Testis (tissue), 2 donors: ENCODE results near the gene CREB3L1.

Source experiments
- CTCF ChIP-seq, 3 experiments: fragments of 450-650 bp in 2 of 3; fragments of 200-600 bp in 1 of 3; sonication (generic) in 1 of 3; IDR thresholded peaks; one replicate each; pipeline ENCODE4 v1.5.1; 2016 to 2019; ENCODE audit warnings: antibody characterized with exemption in 3 of 3, mild to moderate bottlenecking in 2 of 3, moderate library complexity in 1 of 3
- POLR2A ChIP-seq: fragments of 450-650 bp; IDR thresholded peaks from one replicate; pipeline ENCODE4 v1.6.1; 2017; ENCODE audit warnings: antibody characterized with exemption, mild to moderate bottlenecking, moderate library complexity

- no peak for TF ChIP-seq CTCF (IDR thresholded peaks at IDR 0.05)
- no peak for TF ChIP-seq POLR2A
Observed at GRCh38 chr11:46250745-46251052, 26.8 kb upstream of the CREB3L1 start.
